Measurements from ENCODE around the gene AURKAIP1.

- no peak for TF ChIP-seq CTCF (conservative IDR thresholded peaks at IDR 0.05)
- no peak for TF ChIP-seq EZH2 (IDR thresholded peaks at IDR 0.05; ENCODE audit: low read depth)
These were observed 15.7 kb downstream of the AURKAIP1 start for GRCh38 chr1:1359308-1359663.

Measured in PC-9 (cell line).